Lung (tissue), 12 donors: ENCODE results near the gene FYB1. TPM values are rescaled to one million over a fixed set of nuclear protein-coding genes. Genes with fewer than 3 reads are reported as not detected.

Source experiments
- ATAC-seq: fragments of 200-7000 bp; cut with Tn5 transposase; one replicate; pipeline ENCODE4 v1.9.1; 2020; ENCODE audit warnings: moderate number of reproducible peaks; ENCODE audit not compliant: insufficient read depth, low FRiP score
- DNase-seq, 3 donors: peaks; one replicate each; pipeline ENCODE4 v3.0.0-alpha.2; 2013 to 2017
- H3K27ac ChIP-seq, 2 donors: one replicate each; pipeline ENCODE4 v1.5.1; 2013; ENCODE audit warnings: mild to moderate bottlenecking in 2 of 2, moderate library complexity in 2 of 2, control low read depth in 1 of 2, inconsistent platforms in 1 of 2, low read depth in 1 of 2, low read length in 1 of 2
- H3K27me3 ChIP-seq, 3 donors: one replicate each; pipeline ENCODE4 v1.5.1; 2013; ENCODE audit warnings: low read length in 2 of 3; ENCODE audit not compliant: control insufficient read depth in 3 of 3, insufficient read depth in 3 of 3
- H3K36me3 ChIP-seq, 4 donors: one replicate each; pipeline ENCODE4 v1.5.1; 2013; ENCODE audit warnings: low read length in 4 of 4, mild to moderate bottlenecking in 1 of 4, moderate library complexity in 1 of 4; ENCODE audit not compliant: control insufficient read depth in 4 of 4, insufficient read depth in 4 of 4
- H3K4me1 ChIP-seq, 5 donors: one replicate each; pipeline ENCODE4 v1.5.1; 2013; ENCODE audit warnings: low read length in 5 of 5, mild to moderate bottlenecking in 2 of 5, moderate library complexity in 1 of 5; ENCODE audit not compliant: control insufficient read depth in 5 of 5, insufficient read depth in 5 of 5
- H3K4me3 ChIP-seq: one replicate; pipeline ENCODE4 v1.5.1; 2013; ENCODE audit warnings: mild to moderate bottlenecking, control low read depth, moderate library complexity
- H3K9ac ChIP-seq, 2 donors: one replicate each; pipeline ENCODE4 v1.5.1; 2013; ENCODE audit warnings: low read length in 2 of 2, control low read depth in 1 of 2; ENCODE audit not compliant: insufficient read depth in 1 of 2
- H3K9me3 ChIP-seq, 4 donors: one replicate each; pipeline ENCODE4 v1.5.1; 2013; ENCODE audit warnings: low read length in 3 of 4, mild to moderate bottlenecking in 1 of 4, moderate library complexity in 1 of 4; ENCODE audit not compliant: control insufficient read depth in 4 of 4, insufficient read depth in 3 of 4
- CTCF ChIP-seq: IDR thresholded peaks from 2 replicates; pipeline ENCODE4 v1.5.1; 2012; ENCODE audit warnings: mild to moderate bottlenecking; ENCODE audit errors: control extremely low read depth, extremely low read depth
- WGBS, 2 donors: extraction: QIAGEN DNeasy Blood & Tissue Kit; methylation state at CpG; one replicate each; pipeline ENCODE4 v1.1.7; 2013; 5-methylcytosine and 5-hydroxymethylcytosine counted together
- polyA plus RNA-seq, 2 donors: library from polyadenylated mRNA; stranded (reverse); fragments of 200-250 nt; gene quantifications; one replicate each; pipeline ENCODE4 v1.2.1, GENCODE V29; 2013
- total RNA-seq, 2 donors: library from RNA; depleted of rRNA in 1 of 2; stranded (reverse); fragments of >200 nt in 1 of 2; gene quantifications; one replicate each; pipeline ENCODE4 v1.2.1, GENCODE V29; 2014 to 2021
- donor health status: control.
- donor health status: control.
- donor health status: Bipolar disorder and iron deficiency.
- donor health status: healthy.
- donor health status: DM: yes; HTN: yes; CAD: no.

Gene FYB1
- total and polyA plus RNA-seq, 4 donors = 4.5 to 51.4 (median 32.5) TPM

- 85 to 90% methylated on average over 1 of the region's 1 CpG for WGBS, 2 donors
- peaks cover 0 to 2% (median 0%) of the 10 kb centered on the region in 4 donors for H3K36me3 ChIP-seq
- H3K9me3 ChIP-seq = no peaks in the 10 kb centered on the region
- H3K27ac ChIP-seq = no peak overlapping the region
- TF ChIP-seq CTCF = no peak
- no peak for ATAC-seq
- peaks cover 0 to 4% (median 0%) of the 10 kb centered on the region in 5 donors for H3K4me1 ChIP-seq
- no peak overlapping the region for H3K4me3 ChIP-seq
- DNase-seq = no peak
- no peak overlapping the region for H3K9ac ChIP-seq
- H3K27me3 ChIP-seq = no peaks in the 10 kb centered on the region
Measured at GRCh38 chr5:39104221-39104620, 115.1 kb downstream of the FYB1 start.

GRCh38 chr5:39102684-39103155 lies 116.6 kb downstream of the FYB1 start:
- Histone ChIP-seq H3K27ac (no peak overlapping the region), H3K9me3 (no peaks in the 10 kb centered on the region), H3K36me3 (peaks cover 0 to 2% (median 0%) of the 10 kb centered on the region in 4 donors), H3K4me3 (no peak overlapping the region), H3K27me3 (no peaks in the 10 kb centered on the region), H3K9ac (no peak overlapping the region), H3K4me1 (peaks cover 0 to 4% (median 0%) of the 10 kb centered on the region in 5 donors)
- DNase-seq = no peak
- no peak for ATAC-seq
- 92% methylated on average over 4 of the region's 4 CpGs for WGBS, 2 donors
- no peak for TF ChIP-seq CTCF

- TF ChIP-seq CTCF = no peak
- ATAC-seq (no peak), DNase-seq (peak in 2 of 3 donors; percentile 7 to 14)
- 42 to 44% methylated on average over 7 of the region's 7 CpGs for WGBS, 2 donors
- H3K4me1 ChIP-seq = peaks cover 0 to 4% (median 0%) of the 10 kb centered on the region in 5 donors
- peak overlapping the region in 1 of 2 donors; percentile 52 for H3K27ac ChIP-seq
- H3K9me3 ChIP-seq = no peaks in the 10 kb centered on the region
- no peak overlapping the region for H3K4me3 ChIP-seq
- no peak overlapping the region for H3K9ac ChIP-seq
- peaks cover 0 to 2% (median 0%) of the 10 kb centered on the region in 4 donors for H3K36me3 ChIP-seq
- H3K27me3 ChIP-seq = no peaks in the 10 kb centered on the region
Measured at GRCh38 chr5:39100851-39101396, 118.4 kb downstream of the FYB1 start.
